Eye (tissue), 1 donor: ENCODE results near the gene ASH1L.
A peak's percentile ranks its signal among the peaks of the same experiment; 100 is the strongest.
"Not testable (repeated sequence)": the region's sequence is repeated elsewhere in the genome, so short reads cannot be mapped to it uniquely, and the experiment has no call there.

Experiments used
- DNase-seq: peaks from one replicate; pipeline ENCODE4 v3.0.0-alpha.2; 2015

The ASH1L gene

DNA sequence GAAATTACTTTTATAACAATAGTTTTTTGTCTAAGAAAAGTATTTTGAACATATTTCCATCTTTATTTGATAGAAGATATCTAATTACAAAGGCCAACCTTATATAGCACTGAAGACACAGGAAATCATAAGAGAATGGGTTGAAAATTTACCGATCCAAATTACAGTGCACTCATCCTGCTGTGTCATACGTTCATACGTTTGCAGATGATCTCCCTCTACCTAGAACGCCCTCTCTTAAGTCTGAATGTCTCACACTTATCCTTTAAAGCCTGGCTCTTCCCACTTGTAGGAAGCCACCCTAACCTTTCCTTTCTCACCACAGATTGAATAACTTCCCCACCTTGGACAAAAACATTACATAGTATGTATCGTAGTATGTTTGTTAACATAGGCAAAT lies 9.3 kb downstream of the ASH1L start:
- no peak for DNase-seq

DNA sequence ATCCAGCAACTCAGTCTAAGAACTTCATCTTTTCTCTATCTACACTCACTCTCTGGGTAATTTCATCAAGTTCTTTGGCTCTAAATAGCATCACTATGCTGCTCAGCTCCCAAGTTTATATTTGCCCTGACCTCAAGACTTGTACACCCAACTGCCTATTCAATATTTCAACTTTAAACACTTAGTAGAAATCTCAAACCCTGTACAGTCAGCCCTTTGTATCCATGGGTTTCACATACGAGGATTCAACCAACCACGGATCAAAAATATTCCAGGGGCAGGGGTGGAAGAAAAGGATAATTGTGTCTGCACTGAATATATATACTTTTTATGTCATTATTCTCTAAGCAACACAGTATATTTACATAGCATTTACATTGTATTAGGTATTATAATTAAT lies 13.9 kb downstream of the ASH1L start:
- DNase-seq = no peak

DNA sequence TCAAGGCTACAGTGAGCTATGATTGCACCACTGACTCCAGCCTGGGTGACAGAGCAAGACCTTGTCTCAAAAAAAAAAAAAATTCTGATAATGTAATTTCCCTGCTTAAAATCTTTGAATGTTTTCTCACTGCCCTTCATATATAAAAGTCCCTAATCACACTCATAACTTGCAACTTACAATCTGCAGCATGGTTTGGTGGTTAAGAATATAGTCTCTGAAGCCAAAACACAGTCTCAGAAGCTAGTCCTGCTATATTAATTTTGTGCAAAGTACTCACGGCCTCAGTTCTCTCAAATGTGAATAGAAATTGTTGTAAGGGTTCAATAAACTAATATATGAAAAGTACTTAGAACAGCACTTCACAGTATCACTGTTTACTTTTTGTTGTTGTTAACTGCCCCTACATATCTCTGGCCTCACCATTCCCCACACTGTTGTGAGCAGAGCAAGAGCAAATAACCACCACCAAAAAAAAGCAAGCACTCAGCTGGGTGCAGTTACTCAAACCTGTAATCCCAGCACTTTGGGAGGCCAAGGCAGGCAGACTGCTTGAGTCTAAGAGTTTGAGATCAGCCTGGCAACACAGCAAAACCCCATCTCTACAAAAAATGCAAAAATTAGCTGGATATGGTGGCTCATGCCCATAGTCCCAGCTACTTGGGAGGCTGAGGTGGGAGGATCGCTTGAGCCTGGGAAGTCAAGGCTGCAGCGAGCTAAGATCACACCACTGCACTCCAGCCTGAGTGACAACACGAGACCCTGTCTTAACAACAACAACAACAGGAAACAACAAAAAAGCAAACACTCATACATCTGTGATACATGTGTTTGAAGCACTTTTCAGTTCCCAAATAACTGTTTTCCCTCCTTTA lies 22.4 kb downstream of the ASH1L start:
- DNase-seq = no peak

DNA sequence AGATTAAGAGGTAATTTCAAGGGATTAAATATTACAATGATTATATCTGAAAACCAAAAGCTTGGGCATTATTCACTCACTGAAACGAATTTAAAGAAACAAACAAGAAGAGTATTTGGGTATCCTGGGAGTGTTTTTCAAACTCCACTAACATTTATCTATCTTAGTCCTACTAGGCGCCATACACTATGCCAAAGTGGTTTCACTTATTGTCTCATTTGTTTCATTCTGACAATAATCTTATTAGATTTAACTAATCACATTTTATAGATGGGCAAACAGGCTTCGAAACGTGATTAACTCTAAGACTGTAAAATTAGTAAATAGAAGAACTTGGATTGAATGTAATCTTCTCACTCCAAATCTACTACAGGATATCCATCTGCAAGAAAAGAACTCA lies 25.4 kb downstream of the ASH1L start:
- no peak for DNase-seq

DNA sequence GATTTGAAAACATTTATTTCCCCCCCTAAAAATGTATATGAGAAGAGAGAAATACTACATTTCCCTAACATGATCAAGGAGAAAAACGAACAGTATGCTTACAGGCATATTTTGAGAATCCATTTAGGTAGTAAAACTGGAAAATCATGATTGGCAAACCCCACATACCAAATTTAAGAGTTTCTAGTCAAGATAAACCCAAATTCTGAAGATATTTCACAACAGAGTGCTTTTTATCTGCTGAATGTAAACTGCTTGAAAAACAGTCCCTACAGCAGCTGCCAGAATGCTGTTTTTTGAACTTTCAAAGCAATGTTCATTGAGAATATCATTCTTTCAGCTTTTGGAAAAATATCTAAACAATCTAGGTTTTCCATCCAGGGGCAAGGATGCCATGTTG lies 31.0 kb downstream of the ASH1L start:
- no peak for DNase-seq

DNA sequence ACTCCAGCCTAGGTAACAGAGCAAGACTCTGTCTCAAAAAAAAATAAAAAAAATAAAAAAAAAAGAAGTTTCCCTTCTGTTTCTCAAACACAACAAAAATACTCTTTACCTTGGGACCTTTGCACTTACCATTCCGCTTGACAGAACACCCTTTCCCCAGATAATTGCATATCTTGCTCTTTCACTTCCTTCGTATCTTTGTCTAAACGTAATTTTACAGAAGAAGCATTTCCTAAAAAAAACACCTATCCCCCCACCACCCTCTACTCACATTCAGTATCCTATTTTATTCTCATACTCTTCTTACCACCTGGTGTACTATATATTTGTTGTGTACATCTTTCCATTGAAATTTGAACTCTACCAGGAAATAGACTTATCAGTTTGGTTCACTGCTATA lies 32.7 kb downstream of the ASH1L start:
- DNase-seq = no peak

DNA sequence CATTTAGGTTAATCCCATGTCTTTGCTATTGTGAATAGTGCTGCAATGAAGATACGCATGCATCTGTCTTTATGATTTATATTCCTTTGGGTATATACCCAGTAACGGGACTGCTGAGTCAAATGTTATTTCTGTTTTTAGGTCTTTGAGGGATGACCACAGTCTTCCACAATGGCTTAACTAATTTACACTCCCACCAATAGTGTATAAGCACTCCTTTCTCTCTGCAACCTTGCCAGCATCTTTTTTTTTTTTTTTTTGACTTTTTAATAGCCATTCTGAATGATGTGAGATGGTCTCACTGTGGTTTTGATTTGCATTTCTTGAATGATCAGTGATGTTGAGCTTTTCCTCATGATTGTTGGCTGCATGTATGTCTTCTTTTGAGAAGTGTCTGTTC lies 33.5 kb downstream of the ASH1L start:
- DNase-seq = no peak

DNA sequence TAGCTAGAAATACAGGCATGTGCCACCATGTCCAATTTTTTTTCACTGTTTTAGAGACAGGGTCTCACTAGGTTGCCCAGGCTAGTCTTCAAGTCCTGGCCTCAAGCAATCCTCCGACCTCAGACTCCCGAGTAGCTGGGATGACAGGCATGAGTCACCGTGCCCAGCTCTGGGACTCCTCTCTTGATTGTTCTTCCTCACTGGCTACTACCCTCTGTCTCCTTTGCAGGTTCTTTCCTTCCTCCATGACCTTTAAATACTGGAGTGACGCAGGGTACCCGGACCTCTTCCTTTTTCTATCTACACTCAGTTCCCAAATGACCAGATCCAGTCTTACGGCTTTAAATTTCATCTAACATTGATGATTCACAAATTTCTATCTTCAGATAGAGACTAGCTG lies 34.9 kb downstream of the ASH1L start:
- DNase-seq = no peak

DNA sequence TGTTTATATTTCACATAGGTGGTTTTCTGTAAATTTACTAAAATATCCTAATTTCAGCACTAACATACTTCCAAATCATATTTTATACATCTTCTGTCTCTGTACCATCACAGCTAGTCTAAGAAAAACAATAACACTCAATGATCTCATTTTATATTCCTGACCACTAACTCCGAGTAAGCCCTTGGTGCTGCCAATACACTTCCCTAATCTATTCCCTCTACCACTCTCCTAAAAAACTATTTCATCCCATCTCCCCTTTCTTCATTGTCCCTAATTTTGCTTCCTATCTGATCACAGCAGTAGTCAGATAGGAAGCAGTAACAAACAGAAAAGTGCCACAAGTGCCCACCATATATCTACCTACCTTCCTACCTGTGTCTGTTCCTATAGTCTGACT lies 36.2 kb downstream of the ASH1L start:
- no peak for DNase-seq

DNA sequence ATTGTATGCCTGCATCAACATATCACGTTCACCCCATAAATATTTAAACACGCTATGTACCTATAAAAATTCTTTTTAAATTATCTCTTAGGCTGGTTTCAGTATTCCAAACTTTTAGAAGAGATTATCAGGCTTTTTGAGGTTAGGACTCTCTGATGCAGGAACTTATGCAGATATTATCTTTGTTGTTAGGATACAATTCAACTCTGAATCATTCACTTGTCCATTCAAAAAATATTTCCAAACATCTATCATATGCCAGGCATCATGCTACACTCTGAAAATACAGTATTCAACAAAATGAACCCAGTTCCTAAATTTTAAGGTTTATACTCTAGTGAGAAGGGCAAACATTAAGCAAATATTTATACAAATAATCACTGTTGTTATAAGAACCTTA lies 40.5 kb downstream of the ASH1L start:
- no peak for DNase-seq

DNA sequence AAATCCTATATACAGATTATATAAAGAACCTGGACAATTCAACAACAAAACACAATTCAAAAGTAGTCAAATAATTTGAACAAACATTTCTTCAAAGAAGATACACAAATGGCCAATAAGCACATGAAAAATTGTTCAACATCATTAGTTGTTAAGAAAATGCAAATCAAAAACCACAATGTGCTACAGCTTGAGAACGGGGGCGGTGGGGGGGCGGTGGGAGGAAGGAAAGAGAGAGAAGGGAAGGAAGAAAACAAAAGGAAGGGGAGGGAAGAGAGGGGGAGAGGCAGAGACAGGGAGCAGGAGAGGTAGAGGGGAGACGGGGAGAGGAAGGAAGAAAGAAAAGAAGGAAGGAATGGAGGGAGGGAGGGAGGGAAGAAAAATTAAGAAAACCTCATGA lies 44.1 kb downstream of the ASH1L start:
- no peak for DNase-seq

DNA sequence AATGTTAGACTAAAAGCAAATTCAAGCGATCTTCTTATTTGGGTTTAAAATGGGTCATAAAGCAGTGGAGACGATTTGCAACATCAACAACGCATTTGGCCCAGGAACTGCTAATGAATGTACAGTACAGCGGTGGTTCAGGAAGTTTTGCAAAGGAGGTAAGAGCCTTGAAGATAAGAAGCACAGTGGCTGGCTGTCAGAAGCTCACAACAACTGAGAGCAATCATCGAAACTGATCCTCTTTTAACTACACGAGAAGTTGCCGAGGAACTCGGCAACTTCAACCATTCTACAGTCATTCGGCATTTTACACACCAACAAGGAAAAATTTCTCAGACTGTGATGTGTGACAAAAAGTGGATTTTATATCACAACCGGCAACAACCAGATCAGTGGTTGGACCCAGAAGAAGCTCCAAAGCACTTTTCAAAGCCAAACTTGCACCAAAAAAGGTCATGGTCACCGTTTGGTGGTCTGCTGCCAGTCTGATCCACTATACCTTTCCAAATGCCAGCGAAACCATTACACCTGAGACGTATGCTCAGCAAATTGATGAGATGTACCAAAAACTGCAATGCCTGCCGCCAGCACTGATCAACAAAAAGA lies 47.9 kb downstream of the ASH1L start:
- DNase-seq = no peak

DNA sequence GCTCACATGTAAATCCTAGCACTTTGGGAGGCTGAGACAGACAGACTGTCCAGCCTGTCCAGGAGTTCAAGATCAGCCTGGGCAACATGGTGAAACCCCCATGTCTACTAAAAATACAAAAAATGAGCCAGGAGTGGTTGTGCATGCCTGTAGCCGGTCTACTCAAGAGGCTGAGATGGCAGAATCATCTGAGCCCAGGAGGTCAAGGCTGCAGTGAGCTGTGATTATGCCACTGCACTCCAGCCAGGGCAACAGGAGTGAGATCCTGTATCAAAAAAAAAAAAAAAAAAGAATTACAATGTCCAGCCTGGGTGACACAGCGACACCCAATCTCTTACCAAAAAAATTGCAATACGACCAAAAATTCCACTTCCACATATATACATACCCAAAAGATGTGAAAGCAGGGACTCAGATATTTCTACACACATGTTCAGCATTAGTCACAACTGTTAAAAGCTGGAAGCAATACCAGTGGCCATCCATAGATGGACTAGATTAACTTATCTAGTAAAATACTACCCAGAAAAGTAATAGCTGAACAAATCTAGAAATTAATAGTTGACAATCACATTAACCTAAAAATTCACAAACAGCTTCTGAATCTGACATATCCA lies 49.2 kb downstream of the ASH1L start:
- no peak for DNase-seq

DNA sequence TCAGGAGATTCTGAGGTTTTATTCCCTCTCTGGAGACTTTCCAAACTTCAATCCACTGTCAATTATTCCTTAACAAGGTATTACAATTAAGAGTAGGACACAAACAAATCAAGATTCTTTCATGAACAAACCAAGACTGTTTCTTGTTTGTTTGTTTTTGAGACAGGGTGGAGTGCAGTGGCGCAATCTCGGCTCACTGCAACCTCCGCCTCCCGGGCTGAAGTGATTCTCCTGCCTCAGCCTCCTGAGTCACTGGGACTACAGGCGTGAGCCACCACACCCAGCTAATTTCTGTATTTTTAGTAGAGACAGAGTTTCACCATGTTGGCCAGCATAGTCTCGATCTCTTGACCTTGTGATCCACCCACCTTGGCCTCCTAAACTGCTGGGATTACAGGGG lies 51.2 kb downstream of the ASH1L start:
- DNase-seq = not testable (repeated sequence)

DNA sequence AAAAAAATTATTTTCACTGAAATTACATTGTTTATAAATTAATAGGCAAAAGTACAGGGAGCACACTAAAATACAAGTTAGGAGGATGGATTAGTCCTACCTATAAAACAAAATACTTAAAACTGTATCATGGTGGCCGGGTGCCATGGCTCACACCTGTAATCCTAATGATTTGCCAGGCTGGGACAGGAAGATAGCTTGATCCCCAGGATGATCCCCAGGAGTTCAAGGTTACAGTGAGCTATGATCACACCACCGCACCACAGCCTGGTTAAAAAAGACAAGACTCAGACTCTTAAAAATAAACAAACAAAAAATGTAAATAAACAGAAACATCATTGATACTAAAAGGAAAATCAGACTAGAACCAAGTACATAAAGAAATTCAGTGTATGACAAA lies 53.5 kb downstream of the ASH1L start:
- DNase-seq = no peak

DNA sequence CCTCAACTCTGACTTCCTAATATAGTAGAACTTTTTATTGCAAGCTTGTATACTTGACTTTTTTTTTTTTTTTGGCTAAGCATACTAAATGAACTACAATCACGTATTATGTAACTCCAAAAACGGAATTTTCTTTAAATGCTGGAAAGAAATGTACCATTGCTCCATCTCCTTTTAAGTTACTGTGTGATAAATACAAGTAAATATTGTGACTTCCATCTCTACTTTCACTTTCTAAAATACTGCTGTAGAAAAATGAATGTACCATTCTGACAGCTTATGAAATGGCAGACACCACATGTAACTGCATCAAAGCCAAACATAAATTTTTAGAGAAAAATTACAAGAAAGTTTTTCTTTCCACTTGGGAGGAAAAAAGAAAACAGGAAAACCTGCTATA lies 54.7 kb downstream of the ASH1L start:
- no peak for DNase-seq

DNA sequence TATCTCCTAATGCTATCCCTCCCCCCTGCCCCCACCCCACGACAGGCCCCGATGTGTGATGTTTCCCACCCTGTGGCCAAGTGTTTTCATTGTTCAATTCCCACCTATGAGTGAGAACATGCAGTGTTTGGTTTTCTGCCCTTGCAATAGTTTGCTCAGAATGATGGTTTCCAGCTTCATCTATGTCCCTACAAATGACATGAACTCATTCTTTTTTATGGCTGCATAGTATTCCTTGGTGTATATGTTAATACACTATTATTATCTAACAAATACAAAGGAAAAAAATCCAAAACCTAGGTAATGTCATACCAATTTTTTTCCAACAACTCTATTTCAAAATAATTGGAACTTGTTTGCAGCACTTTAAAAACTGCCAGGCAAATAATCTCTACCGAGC lies 56.6 kb downstream of the ASH1L start:
- DNase-seq = not testable (repeated sequence)

DNA sequence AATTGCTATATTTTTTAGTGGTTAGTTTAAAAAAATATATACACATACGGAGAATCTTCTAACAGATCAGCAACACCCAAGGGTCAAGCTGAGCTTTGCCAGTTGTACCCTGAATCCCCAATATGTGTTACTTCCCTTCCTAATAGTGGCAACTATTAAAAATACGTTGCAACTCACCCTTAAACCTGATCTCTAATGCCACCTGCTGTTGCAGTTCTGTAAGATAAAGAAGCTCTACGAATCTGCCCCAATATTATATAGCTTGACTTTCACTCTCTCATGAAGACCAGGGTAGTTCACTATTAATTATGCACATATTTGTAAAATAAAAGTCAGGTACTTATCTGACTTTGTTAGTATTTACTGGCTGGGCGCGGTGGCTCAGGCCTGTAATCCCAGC lies 58.4 kb downstream of the ASH1L start:
- DNase-seq = no peak

DNA sequence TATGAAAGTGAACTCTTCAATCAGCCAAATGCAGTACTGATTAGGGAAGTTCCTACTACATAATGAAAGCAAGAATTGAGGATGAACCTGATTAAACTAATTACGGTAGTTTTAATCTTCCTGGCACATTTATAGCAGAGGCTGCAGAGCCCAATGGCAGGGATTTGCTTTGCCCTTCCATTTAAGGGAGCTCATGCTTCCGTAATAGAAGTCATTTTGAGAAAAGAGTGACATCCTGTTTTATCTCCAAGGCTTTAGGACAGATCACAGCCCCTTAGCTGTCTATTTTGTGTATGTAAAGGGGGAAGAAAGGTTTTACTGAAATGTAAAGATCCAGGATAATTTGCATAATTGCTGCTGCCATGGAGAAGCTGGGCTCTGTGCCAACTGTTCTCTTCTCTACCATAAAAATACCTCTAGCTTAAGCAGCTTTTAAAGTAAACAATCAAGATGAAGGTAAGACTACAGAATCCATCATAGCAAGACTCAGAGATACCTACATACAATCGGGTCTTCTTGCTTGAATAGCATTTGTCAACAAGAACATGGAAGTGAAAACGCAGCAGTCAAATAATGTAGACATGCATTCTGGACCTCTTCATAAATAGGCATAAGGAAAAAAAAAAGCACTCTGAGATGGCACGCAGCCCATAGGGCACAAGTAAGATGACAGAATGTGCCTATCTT lies 62.5 kb downstream of the ASH1L start:
- DNase-seq = peak; percentile 53

DNA sequence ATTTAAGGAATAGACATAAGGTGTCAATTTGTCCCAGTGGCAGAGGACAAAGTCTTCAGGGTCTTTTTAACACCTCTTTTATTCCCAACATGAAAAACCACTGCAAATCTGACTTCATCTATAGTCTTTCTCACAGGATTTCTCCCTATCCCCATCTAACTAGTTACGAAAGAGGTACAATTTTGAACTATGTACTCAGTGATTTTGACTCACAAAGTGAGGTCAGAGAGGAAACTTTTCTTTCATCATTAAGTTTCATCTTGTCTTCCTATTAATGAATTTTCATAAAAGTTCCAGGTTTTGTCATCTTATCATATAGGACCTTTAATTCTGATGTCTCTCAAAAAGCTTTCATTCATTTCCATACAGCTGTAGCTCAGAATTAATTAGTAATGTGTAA lies 63.3 kb downstream of the ASH1L start:
- no peak for DNase-seq

DNA sequence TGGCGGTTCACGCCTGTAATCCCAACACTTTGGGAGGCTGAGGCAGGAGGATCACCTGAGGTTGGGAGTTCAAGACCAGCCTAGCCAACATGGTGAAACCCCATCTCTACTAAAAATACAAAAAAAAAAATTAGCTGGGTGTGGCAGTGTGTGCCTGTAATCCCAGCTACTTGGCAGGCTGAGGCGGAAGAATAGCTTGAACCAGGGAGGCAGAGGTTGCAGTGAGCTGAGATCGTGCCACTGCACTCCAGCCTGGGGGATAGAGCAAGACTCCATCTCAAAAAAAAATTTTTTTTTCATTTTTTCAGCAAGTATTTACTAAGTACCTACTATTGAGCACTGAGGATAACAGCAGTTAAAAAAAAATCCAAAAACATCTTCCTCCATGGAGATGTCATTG lies 69.0 kb downstream of the ASH1L start:
- not testable (repeated sequence) for DNase-seq

DNA sequence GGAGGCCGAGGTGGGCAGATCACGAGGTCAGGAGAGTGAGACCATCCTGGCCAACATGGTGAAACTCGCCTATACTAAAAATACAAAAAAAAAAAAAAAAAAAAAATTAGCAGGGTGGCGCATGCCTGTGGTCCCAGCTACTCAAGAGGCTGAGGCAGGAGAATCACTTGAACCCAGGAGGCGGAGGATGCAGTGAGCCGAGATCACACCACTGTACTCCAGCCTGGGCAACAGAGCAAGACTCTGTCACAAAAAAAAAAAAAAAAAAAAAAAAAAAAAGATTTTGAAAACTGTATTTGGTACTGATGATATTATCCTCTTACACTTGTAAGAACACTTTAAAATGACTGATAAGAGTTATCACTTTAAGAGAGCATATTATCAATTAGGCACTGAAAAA lies 74.2 kb downstream of the ASH1L start:
- not testable (repeated sequence) for DNase-seq

DNA sequence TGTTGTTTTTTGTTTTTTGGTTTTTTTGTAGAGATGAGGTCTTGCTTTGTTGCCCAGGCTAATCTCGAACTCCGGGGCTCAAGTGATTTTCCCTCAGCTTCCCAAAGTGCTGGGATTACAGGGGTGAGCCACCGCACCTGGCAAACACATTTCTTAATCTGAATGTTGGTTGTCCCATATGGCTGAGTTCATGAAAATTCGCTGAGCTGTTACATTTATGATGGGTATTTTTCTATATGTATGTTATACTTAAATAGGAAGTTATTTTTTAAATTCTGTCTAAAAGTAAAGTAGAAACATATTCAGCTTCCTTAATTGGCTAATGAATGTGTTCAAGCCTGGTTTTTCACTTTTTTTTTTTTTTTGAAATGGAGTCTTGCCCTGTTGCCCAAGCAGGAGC lies 75.1 kb downstream of the ASH1L start:
- no peak for DNase-seq

DNA sequence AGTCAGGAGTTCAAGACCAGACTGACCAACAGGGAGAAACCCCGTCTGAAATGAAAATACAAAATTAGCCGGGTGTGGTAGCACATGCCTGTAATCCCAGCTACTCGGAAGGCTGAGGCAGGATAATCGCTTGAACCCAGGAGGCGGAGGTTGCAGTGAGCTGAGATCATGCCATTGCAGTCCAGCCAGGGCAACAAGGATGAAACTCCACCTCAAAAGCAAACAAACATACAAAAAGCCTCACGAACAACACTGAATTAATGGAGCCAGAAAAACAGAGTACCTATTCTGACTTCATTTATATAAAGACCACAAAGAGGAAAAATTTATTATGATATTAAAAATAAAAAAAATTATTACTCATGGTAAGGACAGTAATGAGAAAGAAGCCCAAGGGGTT lies 75.7 kb downstream of the ASH1L start:
- not testable (repeated sequence) for DNase-seq
